Measurements from ENCODE around the gene HINT3.
"Not testable (repeated sequence)": the region's sequence is repeated elsewhere in the genome, so short reads cannot be mapped to it uniquely, and the experiment has no call there.

Gene HINT3

DNA sequence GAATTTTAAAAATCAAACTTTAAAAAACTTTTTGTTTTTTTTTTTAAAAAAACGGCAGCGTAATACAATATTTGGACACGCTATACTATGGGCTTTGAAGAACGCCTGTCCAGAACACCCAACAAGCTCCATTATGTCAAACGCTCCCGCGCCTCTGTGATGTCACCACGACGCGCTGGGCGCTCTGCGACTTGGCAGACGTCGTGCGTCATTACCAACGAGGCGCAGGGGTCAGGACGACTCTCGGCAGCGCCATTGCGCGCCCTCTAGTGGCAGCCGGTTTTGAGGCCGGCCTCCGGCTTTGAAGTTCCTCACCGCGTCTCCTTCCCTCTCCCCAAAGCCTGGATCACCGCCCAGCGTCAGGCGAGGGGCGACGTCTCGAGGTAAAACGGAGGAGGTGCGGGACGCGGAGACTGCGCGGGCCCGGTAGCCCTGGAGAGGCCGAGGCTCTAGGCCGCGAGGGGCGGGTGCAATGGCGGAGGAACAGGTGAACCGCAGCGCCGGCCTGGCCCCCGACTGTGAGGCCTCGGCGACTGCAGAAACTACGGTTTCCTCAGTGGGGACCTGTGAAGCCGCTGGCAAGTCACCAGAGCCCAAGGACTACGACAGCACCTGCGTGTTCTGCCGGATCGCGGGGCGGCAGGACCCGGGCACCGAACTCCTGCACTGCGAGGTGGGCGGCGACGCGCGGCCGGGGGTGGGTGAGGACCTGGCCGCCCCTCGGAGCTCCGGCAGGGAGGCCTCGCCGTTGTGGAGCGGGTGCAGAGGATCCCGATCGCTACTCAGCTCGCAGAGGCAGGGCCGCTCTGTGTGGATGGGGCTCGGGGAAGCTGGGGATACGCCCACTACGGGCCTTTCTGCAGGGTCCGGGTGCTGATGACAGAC is at the start of gene HINT3:
TSS of gene HINT3 (plus strand) at position 265 of the 885 bp plus-strand sequence. CDS start at position 473, 208 bp downstream.
- peak; percentile 97 for DNase-seq

DNA sequence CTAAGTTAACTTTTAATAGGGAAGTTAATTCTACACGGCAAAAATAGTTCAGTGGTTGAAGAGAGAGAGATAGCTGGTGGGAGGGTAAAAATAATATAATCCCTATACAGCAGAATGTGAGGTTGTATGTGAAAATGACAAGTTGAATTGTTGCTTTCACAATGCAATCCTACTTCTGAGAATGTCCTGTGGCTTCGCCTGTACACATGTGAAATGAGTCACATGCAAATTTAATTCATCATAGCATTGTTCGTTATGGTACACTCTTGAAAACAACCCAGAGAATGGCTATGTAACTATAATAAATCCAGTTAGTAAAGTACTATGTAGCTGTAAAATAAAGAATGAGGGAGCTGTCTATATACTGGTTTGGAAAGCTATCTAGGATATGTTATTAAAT is 46.0 kb upstream of the HINT3 start:
- DNase-seq = no peak

DNA sequence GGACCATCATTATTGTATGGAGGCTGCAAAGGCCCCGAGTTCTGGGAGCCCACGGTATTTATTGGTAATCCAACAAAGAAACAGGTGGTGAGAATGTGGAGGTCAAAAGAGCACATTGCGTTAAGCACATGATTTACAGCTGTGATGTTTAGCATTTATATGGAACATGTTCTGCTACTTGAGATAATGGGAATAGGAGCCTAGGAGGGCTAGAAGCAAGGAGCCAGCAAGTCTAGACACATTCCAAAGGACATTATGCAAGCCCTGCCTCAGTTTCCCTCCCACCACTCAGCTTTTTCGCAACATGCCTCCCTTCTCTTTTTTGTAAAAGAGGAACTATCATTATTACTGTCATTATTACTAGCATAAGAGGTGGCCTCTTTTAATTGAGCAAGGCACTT is 45.5 kb upstream of the HINT3 start:
- not testable (repeated sequence) for DNase-seq

DNA sequence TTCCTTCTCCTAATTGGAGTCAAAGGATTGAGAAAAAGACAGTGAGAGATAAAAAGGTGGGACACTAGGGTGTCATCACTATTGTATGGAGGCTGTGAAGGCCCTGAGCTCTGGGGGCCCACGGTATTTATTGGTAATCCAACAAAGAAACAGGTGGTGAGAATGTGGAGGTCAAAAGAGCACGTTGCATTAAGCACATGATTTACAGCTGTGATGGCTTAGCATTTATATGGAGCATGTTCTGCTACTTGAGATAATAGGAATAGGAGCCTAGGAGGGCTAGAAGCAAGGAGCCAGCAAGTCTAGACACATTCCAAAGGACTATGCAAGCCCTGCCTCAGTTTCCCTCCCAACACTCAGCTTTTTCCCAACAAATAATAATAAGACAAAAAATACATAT is 44.1 kb upstream of the HINT3 start:
- not testable (repeated sequence) for DNase-seq

DNA sequence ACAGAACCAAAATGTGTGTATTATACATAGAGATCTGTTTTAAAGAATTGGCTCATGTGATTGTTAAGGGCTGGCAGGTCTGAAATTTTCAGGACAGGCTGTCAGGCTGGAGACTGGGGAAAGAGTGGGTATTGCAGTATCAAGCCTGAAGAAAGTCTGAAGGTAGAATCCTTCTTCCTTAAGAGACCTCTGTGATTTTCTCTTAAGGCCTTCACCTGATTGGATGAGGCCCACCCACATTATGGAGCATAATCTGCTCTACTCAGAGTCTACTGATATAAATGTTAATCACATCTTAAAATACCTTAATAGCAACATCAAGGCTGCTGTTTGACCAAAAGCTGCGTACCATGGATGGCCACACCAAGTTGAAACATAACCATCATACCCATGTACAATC is 43.4 kb upstream of the HINT3 start:
- no peak for DNase-seq

DNA sequence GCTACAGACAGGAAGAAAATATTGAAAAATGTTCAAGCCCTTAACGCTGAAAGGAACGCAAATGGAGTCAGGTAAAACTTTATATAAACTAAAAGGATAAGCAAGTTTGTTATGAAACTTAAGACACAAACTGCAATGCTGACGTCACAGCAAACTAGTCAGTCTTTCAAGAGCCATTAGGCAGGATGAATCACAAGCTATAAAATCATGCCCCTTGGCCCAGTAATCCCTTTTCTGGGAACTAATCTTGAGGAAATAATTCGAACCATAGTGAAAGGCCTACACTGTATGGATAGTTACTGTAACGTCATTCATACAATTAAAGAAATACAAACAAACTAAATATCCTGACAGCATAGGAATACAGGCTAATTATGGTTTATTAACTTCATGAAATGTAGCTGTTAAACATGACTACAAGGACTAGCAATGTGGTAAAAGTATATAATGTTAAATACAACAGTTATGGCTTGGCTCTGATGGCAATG is 42.7 kb upstream of the HINT3 start:
- no peak for DNase-seq

DNA sequence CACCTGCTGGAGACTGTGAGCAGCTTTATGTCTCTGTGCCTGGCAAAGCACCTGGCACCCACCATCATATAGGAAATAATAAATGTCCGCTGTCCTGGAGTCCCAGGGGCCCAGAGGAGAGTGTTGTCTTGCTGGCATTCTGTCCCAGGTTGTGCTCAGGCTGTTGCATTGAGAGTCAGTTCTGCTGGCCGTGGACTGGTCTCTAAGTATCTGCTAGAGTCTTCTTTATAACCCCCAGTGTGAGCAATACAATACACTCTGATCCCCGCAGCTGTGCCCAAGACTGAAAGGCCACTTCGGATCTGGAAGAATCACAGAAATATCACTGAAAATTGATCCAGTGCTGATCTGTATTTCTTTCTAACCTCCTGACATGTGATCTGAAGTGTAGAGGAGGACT is 38.3 kb upstream of the HINT3 start:
- no peak for DNase-seq

DNA sequence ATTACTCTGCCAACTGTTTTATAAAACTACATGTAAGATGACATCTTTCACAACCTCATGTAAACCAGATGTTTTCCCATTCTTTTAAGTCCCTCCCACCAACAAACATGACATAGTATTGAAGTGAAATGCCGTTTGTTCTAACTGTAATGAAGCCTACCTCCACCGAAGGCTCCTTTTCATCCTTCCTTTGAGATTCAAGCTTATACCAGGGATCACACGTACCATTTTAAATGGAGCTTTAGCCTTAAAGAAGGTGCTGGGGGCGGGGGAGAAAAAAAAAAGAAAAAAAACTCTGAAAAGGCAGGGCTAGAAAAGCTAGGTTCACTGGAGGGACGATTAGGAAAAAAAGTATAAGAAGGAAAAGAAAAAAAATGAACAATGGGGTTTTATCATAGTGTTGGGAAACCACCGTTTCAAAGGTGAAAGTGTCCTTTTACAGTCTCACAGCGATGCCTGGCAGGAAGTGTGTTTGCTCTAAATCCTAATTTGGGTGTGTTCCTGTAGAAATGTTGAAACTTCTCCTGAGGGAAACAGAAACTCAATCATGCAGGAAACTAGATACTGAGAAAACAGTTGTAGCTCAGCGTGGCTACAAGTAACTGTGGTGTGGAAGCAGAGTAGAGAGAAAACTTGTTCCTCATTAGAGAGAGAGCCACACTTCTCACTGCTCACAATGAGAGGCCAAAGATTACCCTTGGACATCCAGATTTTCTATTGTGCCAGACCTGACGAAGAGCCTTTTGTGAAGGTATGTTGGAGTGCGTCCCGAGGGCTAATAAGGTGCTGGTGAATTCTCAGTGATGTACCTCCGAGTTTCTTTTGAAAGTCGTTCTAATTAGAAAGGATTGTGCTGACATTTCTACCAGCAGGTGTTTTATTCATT is 37.6 kb upstream of the HINT3 start:
- no peak for DNase-seq

DNA sequence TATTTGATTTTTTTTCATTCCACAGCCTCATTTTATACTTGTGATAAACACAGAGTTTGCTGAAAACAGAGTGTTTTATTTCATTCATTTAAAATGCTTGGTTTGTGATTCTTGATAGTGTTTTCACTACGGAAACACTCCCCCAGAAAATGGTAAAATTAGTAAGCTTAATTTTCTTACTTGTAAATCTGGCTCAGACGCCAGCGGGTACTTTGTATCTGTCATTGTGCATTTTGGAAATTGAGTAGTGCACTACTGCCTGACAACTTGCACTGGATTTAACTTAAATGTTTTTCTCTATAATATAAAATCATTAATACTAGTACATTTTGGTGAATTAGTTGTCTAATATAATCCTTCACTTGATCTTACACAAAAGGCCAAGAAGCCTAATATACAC is 37.0 kb upstream of the HINT3 start:
- no peak for DNase-seq

DNA sequence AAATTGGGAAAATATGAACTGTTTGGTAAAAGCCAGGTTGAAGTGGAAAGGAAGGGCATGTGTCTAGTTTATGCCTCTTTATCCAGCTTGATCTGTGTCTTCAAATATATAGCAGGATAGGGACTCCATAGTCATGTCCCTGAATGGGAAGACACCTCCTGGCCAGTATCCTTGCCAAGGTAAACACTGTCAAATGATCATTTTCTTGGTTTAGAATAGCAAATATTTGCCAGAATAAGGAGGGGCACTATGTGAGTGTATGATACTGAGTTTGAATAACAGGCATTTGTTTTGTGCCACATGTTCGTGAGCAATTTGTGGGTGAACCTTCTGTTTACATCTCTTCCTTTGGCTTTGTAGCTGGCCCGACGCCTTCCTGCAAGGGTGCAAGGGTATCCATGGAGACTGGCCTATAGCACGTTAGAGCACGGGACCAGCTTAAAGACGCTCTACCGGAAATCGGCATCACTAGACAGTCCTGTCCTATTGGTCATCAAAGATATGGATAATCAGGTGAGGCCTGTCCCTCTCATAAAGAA is 34.2 kb upstream of the HINT3 start:
- DNase-seq = no peak

DNA sequence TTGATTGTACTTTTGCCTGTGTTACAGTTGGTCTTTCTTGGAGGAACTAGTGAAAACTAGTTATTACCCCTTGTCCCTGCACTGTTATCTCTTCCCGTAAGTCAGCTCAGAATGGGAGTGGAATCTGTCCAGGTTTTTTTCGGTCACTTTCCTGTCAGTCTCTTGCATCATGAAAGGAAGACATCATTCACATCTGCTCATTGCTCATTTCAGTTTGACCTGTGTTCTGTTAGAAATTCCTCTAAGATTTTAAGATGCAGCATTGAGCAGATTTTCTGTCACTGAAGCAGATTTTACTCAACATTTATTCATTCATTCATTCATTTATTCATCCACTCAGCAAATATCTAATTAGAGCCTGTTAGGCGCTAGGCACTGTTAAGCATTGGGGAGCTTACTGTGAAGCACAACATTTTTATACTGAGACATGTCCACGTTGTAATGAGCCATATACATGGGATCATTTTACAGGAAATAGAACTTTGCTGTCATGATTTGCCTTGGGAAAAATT is 33.1 kb upstream of the HINT3 start:
- DNase-seq = no peak

DNA sequence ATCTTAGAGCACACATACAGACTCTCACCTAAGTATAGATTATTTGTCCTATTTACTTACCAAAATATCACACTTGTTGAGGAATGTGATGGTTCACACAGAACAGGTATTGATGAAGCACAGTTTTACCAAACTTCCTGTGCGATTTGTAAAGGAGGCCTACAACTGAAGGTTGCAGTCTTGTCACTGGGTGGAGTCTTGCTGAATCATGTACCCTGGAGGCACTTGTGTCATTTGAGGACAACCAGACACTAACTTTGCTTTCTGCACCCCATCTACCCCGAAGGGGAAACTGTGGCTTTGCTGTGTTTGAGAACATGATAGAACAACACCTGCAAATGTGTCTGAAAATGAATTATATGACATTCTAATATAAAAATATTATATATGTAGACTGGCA is 32.4 kb upstream of the HINT3 start:
- no peak for DNase-seq

DNA sequence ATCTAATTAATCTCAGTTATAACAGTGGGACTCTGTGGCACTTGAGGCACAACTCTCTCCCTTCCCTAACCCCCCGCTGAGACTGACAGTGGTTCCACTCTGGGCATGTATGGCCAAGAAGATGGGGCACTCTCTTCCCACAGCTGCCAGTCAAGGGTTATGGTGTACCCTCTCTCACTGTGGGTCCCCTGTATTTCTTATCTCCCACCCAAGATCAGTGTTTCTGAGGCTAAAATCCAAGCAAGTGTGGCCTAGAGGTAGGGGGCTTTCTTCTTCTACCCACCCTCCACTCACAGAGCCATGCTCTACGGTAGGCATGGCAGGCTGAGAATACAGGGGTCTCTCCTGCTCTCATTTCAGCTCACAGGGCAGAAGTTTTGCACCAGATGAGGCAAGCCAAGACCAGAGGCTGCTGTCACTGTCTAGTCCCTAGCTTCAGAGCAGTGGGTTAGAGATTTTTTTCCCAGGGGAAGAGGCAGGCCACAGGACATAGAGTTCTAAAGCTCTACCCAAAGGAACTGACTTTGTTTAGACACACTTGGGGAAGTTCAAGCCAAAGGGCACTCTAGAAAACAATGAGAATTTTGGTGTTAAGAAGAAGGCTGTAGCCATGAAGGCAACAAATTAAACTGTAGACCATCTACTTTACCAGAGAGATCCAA is 31.7 kb upstream of the HINT3 start:
- DNase-seq = no peak

DNA sequence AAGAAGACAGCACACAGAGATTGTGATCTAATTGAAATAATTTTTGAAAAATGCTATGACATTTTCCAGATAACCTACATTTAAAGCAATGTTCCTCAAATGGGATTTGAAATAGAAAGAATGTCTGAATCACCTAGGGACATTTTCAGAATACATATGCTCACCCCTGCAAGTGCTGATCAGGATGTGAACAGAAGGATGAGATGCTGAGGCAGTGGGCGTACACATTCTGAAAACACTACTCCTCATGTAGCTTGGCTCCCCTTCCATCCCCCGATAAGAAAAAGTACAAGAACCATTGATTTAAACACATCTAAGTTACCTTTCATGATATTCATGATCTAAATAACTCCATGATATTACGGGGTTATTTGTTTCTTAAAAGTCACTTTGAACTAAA is 29.9 kb upstream of the HINT3 start:
- no peak for DNase-seq

DNA sequence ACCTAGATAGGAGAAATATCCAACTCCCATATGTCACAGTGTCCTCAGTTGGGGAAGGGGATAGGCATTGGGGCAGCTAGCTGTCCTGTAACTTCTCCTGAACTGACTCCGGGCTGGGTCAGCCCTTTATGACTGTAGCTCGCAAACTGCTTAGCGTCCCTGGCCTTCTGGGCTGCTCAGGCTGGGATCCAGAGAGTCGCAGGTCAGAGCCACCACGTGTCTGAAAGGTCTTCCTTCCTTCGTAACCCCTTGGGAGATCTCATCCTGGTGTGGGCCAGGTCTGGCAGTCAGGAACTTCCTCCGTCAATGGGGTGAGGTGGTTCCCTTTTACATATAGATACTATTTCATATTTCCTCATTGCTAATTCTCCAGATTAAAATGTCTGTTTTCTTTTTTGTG is 28.8 kb upstream of the HINT3 start:
- no peak for DNase-seq

DNA sequence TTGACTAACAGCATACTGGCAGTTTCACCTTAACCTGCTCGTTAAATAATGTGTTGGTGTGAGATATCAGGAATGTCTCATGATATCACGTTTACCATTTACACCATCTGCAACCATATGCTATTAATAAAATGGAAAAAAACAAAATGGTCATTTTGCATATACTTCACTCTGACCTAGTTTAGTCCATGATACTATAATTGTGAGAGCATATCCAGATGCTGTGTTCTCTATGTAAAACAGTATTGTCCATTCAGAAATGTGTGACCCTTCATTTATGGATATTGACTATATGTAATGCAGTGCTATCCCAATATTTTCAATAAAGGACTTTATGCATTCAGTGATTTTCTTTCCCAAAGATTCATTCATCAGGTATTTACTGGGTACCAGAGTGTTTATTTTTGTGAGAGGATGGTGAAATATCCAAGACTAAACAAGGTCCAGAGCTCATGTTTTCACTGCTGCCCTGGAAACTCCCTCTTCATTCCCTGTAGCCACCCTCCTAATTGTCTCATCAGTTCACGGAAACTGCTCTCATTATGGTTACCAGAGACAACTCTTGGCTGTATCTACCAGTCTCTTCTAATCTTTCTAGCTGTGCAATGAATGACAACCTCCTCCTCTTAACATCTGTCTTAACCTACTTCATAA is 25.7 kb upstream of the HINT3 start:
- no peak for DNase-seq

DNA sequence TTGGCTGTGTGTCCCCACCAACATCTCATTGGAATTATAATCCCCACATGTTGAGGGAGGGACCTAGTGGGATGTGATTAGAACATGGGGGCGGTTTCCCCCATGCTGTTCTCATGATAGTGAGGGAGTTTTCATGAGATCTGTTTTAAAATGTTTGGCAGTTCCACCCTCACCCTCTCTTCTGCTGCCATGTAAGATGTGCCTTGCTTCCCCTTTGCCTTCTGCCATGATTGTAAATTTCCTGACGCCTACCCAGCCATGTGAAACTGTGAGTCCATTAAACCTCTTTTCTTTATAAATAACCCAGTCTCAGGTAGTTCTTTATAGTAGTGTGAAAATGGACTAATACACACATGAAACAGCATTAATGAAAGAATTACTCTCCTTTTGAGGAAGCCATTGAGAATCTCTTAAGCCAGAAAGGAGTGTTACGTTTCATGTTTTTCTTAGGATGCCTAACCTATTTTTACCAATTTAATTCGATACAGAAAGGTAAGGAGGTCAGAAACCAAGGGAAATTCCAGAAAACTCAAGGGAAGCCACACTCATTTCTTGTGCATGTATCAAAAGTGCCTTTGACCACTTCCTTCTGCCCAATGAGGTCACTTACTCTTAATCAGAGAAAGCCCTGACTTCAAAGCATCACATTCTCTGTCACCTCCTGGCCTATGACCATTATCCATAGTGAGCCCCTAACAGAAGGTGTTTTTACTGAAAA is 24.7 kb upstream of the HINT3 start:
- DNase-seq = no peak

DNA sequence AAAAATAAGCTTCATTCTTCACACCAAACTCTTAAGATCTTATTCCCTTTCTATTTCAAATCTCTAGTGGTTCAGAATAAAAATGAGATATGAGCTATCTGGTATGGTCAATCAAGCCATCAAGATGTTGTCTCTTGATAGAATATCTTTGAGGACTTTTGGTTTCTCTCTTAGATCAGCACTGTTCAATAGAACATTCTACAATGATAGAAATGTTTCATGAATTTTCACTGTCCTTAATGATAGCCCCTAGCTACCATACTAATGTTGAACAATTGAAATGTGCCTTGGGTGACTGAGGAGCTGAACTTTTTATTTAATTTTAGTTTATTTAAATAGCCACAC is 24.1 kb upstream of the HINT3 start:
- DNase-seq = no peak

DNA sequence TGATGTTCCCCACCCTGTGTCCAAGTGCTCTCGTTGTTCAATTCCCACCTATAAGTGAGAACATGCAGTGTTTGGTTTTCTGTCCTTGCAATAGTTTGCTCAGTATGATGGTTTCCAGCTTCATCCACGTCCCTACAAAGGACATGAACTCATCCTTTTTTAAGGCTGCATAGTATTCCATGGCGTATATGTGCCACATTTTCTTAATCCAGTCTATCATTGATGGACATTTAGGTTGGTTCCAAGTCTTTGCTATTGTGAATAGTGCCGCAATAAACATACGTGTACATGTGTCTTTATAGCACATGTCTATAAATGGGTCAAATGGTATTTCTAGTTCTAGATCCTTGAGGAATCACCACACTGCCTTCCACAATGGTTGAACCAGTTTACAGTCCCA is 21.1 kb upstream of the HINT3 start:
- DNase-seq = not testable (repeated sequence)

DNA sequence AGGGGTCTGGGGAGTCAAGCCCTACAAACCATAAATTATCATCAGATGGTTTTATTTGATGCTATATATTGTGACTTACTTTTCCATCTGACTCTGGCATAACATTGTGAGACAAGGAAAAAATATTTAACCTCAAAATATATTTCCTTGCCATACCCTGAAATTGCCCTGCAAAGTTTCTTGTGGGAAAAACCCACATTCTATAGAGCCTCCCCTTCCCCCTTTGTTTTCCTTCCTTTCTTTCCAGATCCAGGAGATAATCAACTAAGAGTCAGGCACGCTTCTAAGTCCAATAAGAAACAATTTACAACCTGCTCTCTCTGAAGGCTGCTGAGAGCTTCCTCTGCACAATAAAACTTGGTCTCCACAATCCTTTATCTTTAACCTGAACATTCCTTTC is 17.5 kb upstream of the HINT3 start:
- DNase-seq = no peak

DNA sequence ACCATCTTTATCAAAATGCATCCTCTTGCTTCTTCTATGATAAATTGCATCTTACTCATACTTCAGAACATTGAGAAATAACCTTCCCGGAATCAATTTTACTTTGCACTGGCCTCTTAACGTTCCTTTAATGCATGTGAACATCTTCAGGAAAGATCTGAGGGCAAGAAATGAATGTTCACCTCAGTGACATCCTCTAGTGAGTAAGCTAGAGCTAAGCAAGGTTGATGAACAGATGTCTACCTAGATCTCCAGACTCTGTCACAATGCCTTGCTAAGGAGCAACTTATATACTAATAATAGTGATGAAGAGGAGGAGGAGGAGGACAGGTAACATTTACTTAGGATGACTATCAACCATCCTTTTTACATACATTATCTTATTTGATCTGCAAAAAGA is 16.8 kb upstream of the HINT3 start:
- no peak for DNase-seq
